Measurements from ENCODE around the gene COL6A3. TPM values are rescaled to one million over a fixed set of nuclear protein-coding genes. Genes with fewer than 3 reads are reported as not detected.

The COL6A3 gene
- total and polyA plus RNA-seq, 7 donors = 15.5 to 75.2 (median 59.1) TPM

GRCh38 chr2:237287872-237288271 is 126.1 kb downstream of the COL6A3 start:
- DNase-seq (no peak), ATAC-seq (no peak)
- no peaks in the 10 kb centered on the region for H3K36me3 ChIP-seq (ENCODE audit: insufficient read depth in 1 of 2, low read depth in 1 of 2)
- no peaks in the 10 kb centered on the region for H3K27me3 ChIP-seq (ENCODE audit: insufficient read depth in 3 of 3, low read length in 2 of 3)
- WGBS, 3 donors = 76 to 89% (median 86%) methylated on average over 1 of the region's 1 CpG
- no peaks in the 10 kb centered on the region for H3K9me3 ChIP-seq
- no peak overlapping the region for H3K4me3 ChIP-seq
- H3K27ac ChIP-seq = no peak overlapping the region
- peaks cover 22% of the 10 kb centered on the region for H3K4me1 ChIP-seq
- intact Hi-C loops (cut with DNase I) = no loop called here
- no peak for TF ChIP-seq CTCF (IDR thresholded peaks at IDR 0.05)

- no peak overlapping the region for H3K4me3 ChIP-seq
- no peaks in the 10 kb centered on the region for H3K27me3 ChIP-seq (ENCODE audit: insufficient read depth in 3 of 3, low read length in 2 of 3)
- DNase-seq = no peak
- ATAC-seq = peak in 2 of 4 donors; percentile 40 to 53
- H3K36me3 ChIP-seq (ENCODE audit: insufficient read depth in 1 of 2, low read depth in 1 of 2) = no peaks in the 10 kb centered on the region
- H3K9me3 ChIP-seq = no peaks in the 10 kb centered on the region
- 78 to 81% (median 79%) methylated on average over 4 of the region's 4 CpGs for WGBS, 3 donors
- peak overlapping the region; percentile 21 for H3K27ac ChIP-seq
- TF ChIP-seq CTCF (IDR thresholded peaks at IDR 0.05) = no peak
- intact Hi-C loops (cut with DNase I) = no loop called here
- peaks cover 27% of the 10 kb centered on the region for H3K4me1 ChIP-seq
Measured at GRCh38 chr2:237283131-237283928, 130.6 kb downstream of the COL6A3 start.

- Histone ChIP-seq H3K27ac (peak overlapping the region; percentile 21), H3K36me3 (ENCODE audit: insufficient read depth in 1 of 2, low read depth in 1 of 2) (no peaks in the 10 kb centered on the region), H3K4me1 (peaks cover 27% of the 10 kb centered on the region), H3K27me3 (ENCODE audit: insufficient read depth in 3 of 3, low read length in 2 of 3) (no peaks in the 10 kb centered on the region), H3K9me3 (no peaks in the 10 kb centered on the region), H3K4me3 (no peak overlapping the region)
- no peak for TF ChIP-seq CTCF (IDR thresholded peaks at IDR 0.05)
- intact Hi-C loops (cut with DNase I) = no loop called here
- no peak for DNase-seq
- ATAC-seq = no peak
- WGBS, 3 donors = 68 to 100% (median 73%) methylated on average over 1 of the region's 1 CpG
Measured at GRCh38 chr2:237282568-237283128, 131.3 kb downstream of the COL6A3 start.

GRCh38 chr2:237281836-237282306 is 132.1 kb downstream of the COL6A3 start:
- ATAC-seq (no peak), DNase-seq (no peak)
- intact Hi-C loops (cut with DNase I) = no loop called here
- no peak overlapping the region for H3K27ac ChIP-seq
- no peaks in the 10 kb centered on the region for H3K9me3 ChIP-seq
- TF ChIP-seq CTCF (IDR thresholded peaks at IDR 0.05) = no peak
- H3K4me1 ChIP-seq = peaks cover 27% of the 10 kb centered on the region
- no peak overlapping the region for H3K4me3 ChIP-seq
- no peaks in the 10 kb centered on the region for H3K27me3 ChIP-seq (ENCODE audit: insufficient read depth in 3 of 3, low read length in 2 of 3)
- H3K36me3 ChIP-seq (ENCODE audit: insufficient read depth in 1 of 2, low read depth in 1 of 2) = no peaks in the 10 kb centered on the region
- 85 to 89% (median 87%) methylated on average over 3 of the region's 3 CpGs for WGBS, 3 donors
